Psoas muscle (tissue), 8 donors: ENCODE data around the gene PFKL. TPM values are rescaled to one million over a fixed set of nuclear protein-coding genes. Genes with fewer than 3 reads are reported as not detected.
A peak's percentile ranks its signal among the peaks of the same experiment; 100 is the strongest.

Source experiments
- ATAC-seq, 4 donors: fragments of 200-7000 bp; cut with Tn5 transposase; one replicate each; pipeline ENCODE4 v1.9.1; 2020; ENCODE audit warnings: moderate library complexity in 3 of 4, mild to moderate bottlenecking in 2 of 4
- DNase-seq, 2 donors: peaks; one replicate each; pipeline ENCODE4 v3.0.0-alpha.2; 2020
- H3K27ac ChIP-seq: fragments of 200-600 bp; one replicate; pipeline ENCODE4 v1.8.0; 2022
- H3K27me3 ChIP-seq, 3 donors: fragments of 200-600 bp in 1 of 3; one replicate each; pipeline versions ENCODE4 v1.6.1 to v1.8.0; 2013 to 2022; ENCODE audit warnings: low read length in 2 of 3, mild to moderate bottlenecking in 2 of 3, moderate library complexity in 1 of 3; ENCODE audit not compliant: insufficient read depth in 3 of 3
- H3K36me3 ChIP-seq, 2 donors: fragments of 200-600 bp in 1 of 2; one replicate each; pipeline versions ENCODE4 v1.6.1 to v1.8.0; 2013 to 2022; ENCODE audit warnings: low read depth in 1 of 2, mild to moderate bottlenecking in 1 of 2, moderate library complexity in 1 of 2; ENCODE audit not compliant: insufficient read depth in 1 of 2
- H3K4me1 ChIP-seq: fragments of 200-600 bp; one replicate; pipeline ENCODE4 v1.8.0; 2022
- H3K4me3 ChIP-seq: fragments of 200-600 bp; one replicate; pipeline ENCODE4 v1.8.0; 2022; ENCODE audit warnings: mild to moderate bottlenecking
- H3K9me3 ChIP-seq: fragments of 200-600 bp; one replicate; pipeline ENCODE4 v1.8.0; 2022
- CTCF ChIP-seq: fragments of 200-600 bp; IDR thresholded peaks from one replicate; pipeline ENCODE4 v1.8.0; 2022; ENCODE audit warnings: antibody characterized with exemption
- WGBS, 3 donors: extraction: QIAGEN DNeasy Blood & Tissue Kit; methylation state at CpG; one replicate each; pipeline versions ENCODE4 v1.1.6 to v1.1.7; 2013; 5-methylcytosine and 5-hydroxymethylcytosine counted together
- intact Hi-C, 2 donors: fragments of 100-400 bp; cut with DNase I; formaldehyde crosslinking; loops; one replicate each; pipeline versions ENCODE4 v1.11.0 to v1.14.2; 2022
- polyA plus RNA-seq, 3 donors: library from polyadenylated mRNA; stranded (reverse); fragments of 200-250 nt; gene quantifications; one replicate each; pipeline ENCODE4 v1.2.3, GENCODE V29; 2013
- total RNA-seq, 4 donors: library from RNA; stranded (reverse); fragmentation: NEBNext Ultra II Directional in 2 of 4; extraction: Animal tissue kit (Norgen Biotek cat#: 25700) in 2 of 4; gene quantifications; one replicate each; pipeline versions ENCODE4 v1.2.1 to v1.2.4, GENCODE V29; 2021 to 2023
- donor health status: healthy with polysubstance abuse.
- donor health status: DM: no; HTN: no; CAD: no; lungs with moderate emphysema.
- donor health status: Bipolar disorder and iron deficiency.
- donor health status: healthy.
- donor health status: DM: yes; HTN: yes; CAD: no.
- donor health status: DM: no; HTN: no; CAD: no.
- donor health status: DM: no; HTN: no; CAD: no.
- donor health status: DM: yes; HTN: yes; CAD: no.

Gene PFKL
- total and polyA plus RNA-seq, 7 donors = 9.2 to 33.6 (median 21.2) TPM

- ATAC-seq = no peak
- Histone ChIP-seq H3K27ac (no peak overlapping the region), H3K36me3 (no peaks in the 10 kb centered on the region), H3K4me1 (peaks cover 12% of the 10 kb centered on the region), H3K4me3 (no peak overlapping the region), H3K27me3 (peaks cover 0 to 17% (median 7%) of the 10 kb centered on the region in 3 donors), H3K9me3 (no peaks in the 10 kb centered on the region)
- 29 to 47% (median 36%) methylated on average over 25 to 26 of the region's 26 CpGs for WGBS, 3 donors
- DNase-seq = peak; percentile 79 to 92
- intact Hi-C loops = no loop called here
- TF ChIP-seq CTCF = no peak
Observed at GRCh38 chr21:44294391-44295162, 5.3 kb upstream of the PFKL start.

GRCh38 chr21:44295163-44295573 is 4.7 kb upstream of the PFKL start:
- intact Hi-C loops = no loop called here
- H3K36me3 ChIP-seq = no peaks in the 10 kb centered on the region
- no peak overlapping the region for H3K27ac ChIP-seq
- no peak for TF ChIP-seq CTCF
- DNase-seq (no peak), ATAC-seq (no peak)
- H3K4me3 ChIP-seq = no peak overlapping the region
- peaks cover 12% of the 10 kb centered on the region for H3K4me1 ChIP-seq
- WGBS, 3 donors = 31 to 62% (median 42%) methylated on average over 8 to 14 of the region's 14 CpGs
- peaks cover 0 to 17% (median 7%) of the 10 kb centered on the region in 3 donors for H3K27me3 ChIP-seq
- H3K9me3 ChIP-seq = no peaks in the 10 kb centered on the region

DNA sequence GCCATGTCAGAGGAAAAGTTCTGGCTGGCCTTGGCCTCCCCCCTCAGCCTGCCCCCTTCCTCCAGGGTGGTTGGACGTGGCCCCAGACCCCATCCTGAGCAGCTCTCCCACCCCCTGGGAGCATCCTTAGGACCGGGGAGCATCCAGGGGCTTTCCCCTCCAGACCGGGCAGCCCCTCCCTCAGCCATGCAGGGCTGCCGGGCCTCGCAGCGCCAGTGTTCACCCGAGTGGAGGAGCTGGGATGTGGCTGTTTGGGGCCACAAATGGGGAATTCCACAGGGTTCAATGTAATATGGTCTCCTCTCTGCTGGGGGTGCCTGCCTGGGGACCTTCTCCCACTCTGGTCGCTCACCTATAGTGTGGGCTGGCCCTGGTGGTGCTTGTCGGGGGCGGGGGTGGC is 4.2 kb upstream of the PFKL start:
- ATAC-seq (no peak), DNase-seq (no peak)
- Histone ChIP-seq H3K4me3 (no peak overlapping the region), H3K4me1 (peaks cover 13% of the 10 kb centered on the region), H3K27ac (no peak overlapping the region), H3K36me3 (no peaks in the 10 kb centered on the region), H3K27me3 (peaks cover 0 to 17% (median 7%) of the 10 kb centered on the region in 3 donors), H3K9me3 (no peaks in the 10 kb centered on the region)
- no peak for TF ChIP-seq CTCF
- intact Hi-C loops = no loop called here
- 74 to 83% (median 82%) methylated on average over 10 of the region's 10 CpGs for WGBS, 3 donors

DNA sequence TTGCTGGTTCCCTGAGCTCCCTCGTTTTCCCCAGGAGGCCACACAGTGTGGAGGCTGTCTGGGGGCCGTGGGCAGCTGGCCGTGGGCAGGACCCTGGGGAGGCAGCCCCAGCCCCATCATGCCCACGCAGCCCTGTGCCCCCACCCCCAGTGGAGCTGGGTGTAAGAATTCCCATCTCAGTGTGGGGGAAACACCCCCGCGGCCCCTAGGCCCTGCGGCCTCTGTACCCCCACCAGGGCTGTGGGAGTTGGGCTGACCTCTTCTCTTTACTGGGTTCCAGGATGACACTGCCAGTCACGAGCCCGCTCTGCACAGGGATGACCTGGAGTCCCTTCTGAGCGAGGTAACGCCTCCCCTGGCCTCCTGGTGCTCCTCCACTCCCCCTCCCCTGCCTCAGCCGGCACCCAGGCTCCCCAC is 3.7 kb upstream of the PFKL start:
- TF ChIP-seq CTCF = no peak
- H3K4me1 ChIP-seq = peaks cover 18% of the 10 kb centered on the region
- peaks cover 0 to 17% (median 7%) of the 10 kb centered on the region in 3 donors for H3K27me3 ChIP-seq

More for the DNA sequence above, 3.7 kb upstream of the PFKL start:
- DNase-seq = no peak
- H3K36me3 ChIP-seq = no peaks in the 10 kb centered on the region
- H3K4me3 ChIP-seq = no peak overlapping the region
- H3K27ac ChIP-seq = no peak overlapping the region
- no peaks in the 10 kb centered on the region for H3K9me3 ChIP-seq
- intact Hi-C loops = no loop called here
- ATAC-seq = no peak
- 82 to 98% (median 87%) methylated on average over 6 to 12 of the region's 12 CpGs for WGBS, 3 donors
